ENCODE data around the gene DSTN. TPM values are rescaled to one million over a fixed set of nuclear protein-coding genes. Genes with fewer than 3 reads are reported as not detected.

Gene DSTN
- total and polyA plus RNA-seq, 4 donors = 1,041 to 5,298 (median 2,110) TPM

DNA sequence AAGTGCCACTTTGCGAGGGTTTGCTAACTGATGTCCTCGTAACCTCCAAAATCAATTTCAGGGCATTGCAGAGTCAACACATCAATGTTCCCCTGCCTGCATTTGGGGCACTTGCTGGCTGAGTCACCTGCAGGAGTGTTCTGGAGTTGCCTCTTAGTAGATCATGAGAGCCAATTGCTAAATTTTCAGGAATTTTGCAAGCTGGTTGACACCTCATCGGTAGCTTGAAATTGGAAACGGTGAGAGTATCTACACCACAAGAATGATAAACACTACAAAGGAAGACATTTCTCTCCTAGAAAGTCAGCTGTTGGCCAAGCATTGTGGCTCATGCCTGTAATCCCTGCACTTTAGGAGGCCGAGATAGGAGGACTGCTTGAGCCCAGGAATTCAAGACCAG lies 27.9 kb upstream of the DSTN start:
- Histone ChIP-seq H3K27ac (ENCODE audit: low read depth in 1 of 2, low read length in 2 of 2) (peak overlapping the region in 1 of 2 donors; percentile 91), H3K4me1 (ENCODE audit: control insufficient read depth in 1 of 2, insufficient read depth in 2 of 2, low read length in 2 of 2) (peaks cover 1 to 6% of the 10 kb centered on the region in 2 donors), H3K4me3 (ENCODE audit: low read length in 2 of 2) (no peak overlapping the region), H3K36me3 (ENCODE audit: control insufficient read depth in 1 of 2, insufficient read depth in 2 of 2, low read length in 1 of 2) (no peaks in the 10 kb centered on the region), H3K9me3 (ENCODE audit: control insufficient read depth, low read length) (no peaks in the 10 kb centered on the region), H3K27me3 (ENCODE audit: control insufficient read depth in 1 of 2, insufficient read depth in 2 of 2, low read length in 1 of 2) (no peaks in the 10 kb centered on the region)
- DNase-seq (no peak), ATAC-seq (ENCODE audit: low FRiP score) (peak; percentile 2)
- WGBS, 2 donors = 67% methylated on average over 5 of the region's 5 CpGs
- intact Hi-C loops (cut with DNase I) = loop anchor here in 1 of 2 donors (2.0 kb wide), 1 partner anchor 29 kb away; the partner anchor contains the start of gene DSTN

DNA sequence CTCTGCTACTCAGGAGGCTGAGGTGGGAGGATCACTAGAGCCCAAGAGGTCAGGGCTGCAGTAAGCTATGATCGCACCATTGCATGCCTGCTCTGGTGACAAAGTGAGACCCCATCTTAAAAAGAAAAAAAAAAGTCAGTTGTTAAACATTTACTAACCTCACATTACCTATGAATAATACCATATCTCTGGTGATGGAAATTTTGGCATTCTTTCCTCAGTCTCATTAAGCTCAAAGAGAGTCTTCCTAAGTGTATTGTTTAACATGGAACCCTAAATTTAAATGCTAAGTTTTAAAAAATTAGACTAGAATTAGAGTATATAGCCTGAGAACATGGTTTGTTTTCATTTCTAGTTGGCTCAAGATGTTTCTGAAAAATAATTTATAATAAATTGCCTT lies 27.4 kb upstream of the DSTN start:
- H3K27ac ChIP-seq (ENCODE audit: low read depth in 1 of 2, low read length in 2 of 2) = peak overlapping the region in 1 of 2 donors; percentile 91
- DNase-seq = no peak
- H3K4me1 ChIP-seq (ENCODE audit: control insufficient read depth in 1 of 2, insufficient read depth in 2 of 2, low read length in 2 of 2) = peaks cover 3 to 6% of the 10 kb centered on the region in 2 donors
- no peaks in the 10 kb centered on the region for H3K36me3 ChIP-seq (ENCODE audit: control insufficient read depth in 1 of 2, insufficient read depth in 2 of 2, low read length in 1 of 2)
- H3K9me3 ChIP-seq (ENCODE audit: control insufficient read depth, low read length) = no peaks in the 10 kb centered on the region
- intact Hi-C loops (cut with DNase I) = loop anchor here in 1 of 2 donors (2.0 kb wide), 1 partner anchor 28 kb away; the partner anchor contains the start of gene DSTN
- no peaks in the 10 kb centered on the region for H3K27me3 ChIP-seq (ENCODE audit: control insufficient read depth in 1 of 2, insufficient read depth in 2 of 2, low read length in 1 of 2)
- no peak overlapping the region for H3K4me3 ChIP-seq (ENCODE audit: low read length in 2 of 2)
- WGBS, 2 donors = 29 to 55% methylated on average over 1 of the region's 1 CpG
- peak; percentile 1 for ATAC-seq (ENCODE audit: low FRiP score)

DNA sequence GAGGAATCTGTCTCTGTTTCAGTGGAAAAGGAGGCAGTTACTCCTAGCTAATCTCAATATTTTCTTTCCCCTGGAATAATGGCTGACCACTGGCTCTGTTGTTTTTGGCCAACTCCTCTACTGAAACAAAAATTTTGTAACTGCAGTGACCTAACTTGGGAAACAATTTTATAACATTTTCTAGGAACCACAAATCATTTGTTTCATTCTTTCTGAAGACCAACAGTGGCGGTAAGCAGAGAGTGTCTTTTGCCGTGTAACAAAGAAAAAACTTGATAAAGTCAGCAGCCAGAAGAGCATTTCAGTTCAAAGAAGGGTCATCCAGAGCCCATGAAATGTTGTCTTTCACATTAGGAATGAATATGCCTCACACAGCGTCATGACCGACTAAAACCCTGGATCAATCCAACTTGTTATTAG lies 26.9 kb upstream of the DSTN start:
- WGBS, 2 donors = 2 to 10% methylated on average over 4 of the region's 4 CpGs
- peak; percentile 89 for ATAC-seq (ENCODE audit: low FRiP score)
- H3K4me3 ChIP-seq (ENCODE audit: low read length in 2 of 2) = peak overlapping the region in 1 of 2 donors; percentile 39
- H3K27ac ChIP-seq (ENCODE audit: low read depth in 1 of 2, low read length in 2 of 2) = peak overlapping the region; percentile 85 to 98
- H3K4me1 ChIP-seq (ENCODE audit: control insufficient read depth in 1 of 2, insufficient read depth in 2 of 2, low read length in 2 of 2) = peaks cover 3 to 6% of the 10 kb centered on the region in 2 donors
- no peak for DNase-seq
- no peaks in the 10 kb centered on the region for H3K27me3 ChIP-seq (ENCODE audit: control insufficient read depth in 1 of 2, insufficient read depth in 2 of 2, low read length in 1 of 2)
- no peaks in the 10 kb centered on the region for H3K36me3 ChIP-seq (ENCODE audit: control insufficient read depth in 1 of 2, insufficient read depth in 2 of 2, low read length in 1 of 2)
- intact Hi-C loops (cut with DNase I) = loop anchor here in 1 of 2 donors (2.0 kb wide), 1 partner anchor 28 kb away; the partner anchor contains the start of gene DSTN
- no peaks in the 10 kb centered on the region for H3K9me3 ChIP-seq (ENCODE audit: control insufficient read depth, low read length)

DNA sequence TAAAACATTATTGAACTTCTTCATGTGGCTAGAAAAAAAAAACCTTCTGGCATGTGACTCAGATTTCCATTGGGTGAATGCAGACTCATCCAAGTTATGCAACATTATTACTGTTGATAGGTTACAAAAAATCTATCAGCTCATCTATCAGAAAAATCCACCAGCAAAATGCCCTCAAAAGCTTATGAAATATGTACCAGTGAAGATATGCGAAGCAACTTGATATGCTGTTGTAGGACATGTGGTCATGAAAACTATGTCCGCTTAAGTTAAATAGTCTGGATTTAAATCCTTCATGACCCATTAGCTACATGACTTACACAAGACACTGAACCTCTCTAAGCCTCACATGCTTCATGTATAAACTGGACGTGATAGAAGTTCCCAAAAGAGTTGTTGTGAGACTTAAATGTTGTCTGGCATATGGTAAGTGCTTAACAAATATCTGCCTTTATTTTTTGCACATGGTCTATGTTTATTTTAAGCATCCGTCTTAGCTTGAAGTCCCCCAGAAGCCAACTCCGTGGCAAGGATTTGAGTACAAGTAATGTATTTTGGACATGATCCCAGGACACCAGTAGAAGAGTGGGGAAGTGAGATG lies 26.2 kb upstream of the DSTN start:
- peak overlapping the region; percentile 37 to 98 for H3K27ac ChIP-seq (ENCODE audit: low read depth in 1 of 2, low read length in 2 of 2)
- ATAC-seq (ENCODE audit: low FRiP score) = peak; percentile 55

DNA sequence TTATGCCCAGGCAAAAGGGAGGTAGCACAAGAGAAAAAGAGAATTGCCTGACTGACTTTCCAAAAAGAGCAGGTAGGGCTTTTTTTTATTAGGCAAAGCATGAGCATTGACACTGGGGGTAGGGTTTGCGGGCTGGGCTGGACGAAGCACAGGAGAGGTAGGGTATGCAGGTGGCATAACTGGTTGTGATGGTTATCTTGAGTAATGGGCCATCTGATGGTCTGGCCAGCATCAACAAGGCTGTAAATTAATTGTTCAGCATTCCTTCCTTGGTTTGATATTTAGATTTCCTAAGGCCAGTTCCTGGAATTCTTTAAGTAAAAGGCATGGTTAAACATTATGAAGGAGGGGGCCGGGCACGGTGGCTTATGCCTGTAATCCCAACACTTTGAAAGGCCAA lies 24.7 kb upstream of the DSTN start:
- no peaks in the 10 kb centered on the region for H3K9me3 ChIP-seq (ENCODE audit: control insufficient read depth, low read length)
- H3K27me3 ChIP-seq (ENCODE audit: control insufficient read depth in 1 of 2, insufficient read depth in 2 of 2, low read length in 1 of 2) = no peaks in the 10 kb centered on the region
- H3K36me3 ChIP-seq (ENCODE audit: control insufficient read depth in 1 of 2, insufficient read depth in 2 of 2, low read length in 1 of 2) = no peaks in the 10 kb centered on the region
- peaks cover 3 to 4% of the 10 kb centered on the region in 2 donors for H3K4me1 ChIP-seq (ENCODE audit: control insufficient read depth in 1 of 2, insufficient read depth in 2 of 2, low read length in 2 of 2)
- 93 to 95% methylated on average over 4 of the region's 4 CpGs for WGBS, 2 donors
- ATAC-seq (ENCODE audit: low FRiP score) (no peak), DNase-seq (no peak)
- H3K27ac ChIP-seq (ENCODE audit: low read depth in 1 of 2, low read length in 2 of 2) = peak overlapping the region in 1 of 2 donors; percentile 18
- intact Hi-C loops (cut with DNase I) = no loop called here
- no peak overlapping the region for H3K4me3 ChIP-seq (ENCODE audit: low read length in 2 of 2)

More for the DNA sequence above, 26.2 kb upstream of the DSTN start:
- Histone ChIP-seq H3K36me3 (ENCODE audit: control insufficient read depth in 1 of 2, insufficient read depth in 2 of 2, low read length in 1 of 2) (no peaks in the 10 kb centered on the region), H3K4me1 (ENCODE audit: control insufficient read depth in 1 of 2, insufficient read depth in 2 of 2, low read length in 2 of 2) (peaks cover 3 to 5% of the 10 kb centered on the region in 2 donors), H3K27me3 (ENCODE audit: control insufficient read depth in 1 of 2, insufficient read depth in 2 of 2, low read length in 1 of 2) (no peaks in the 10 kb centered on the region), H3K4me3 (ENCODE audit: low read length in 2 of 2) (no peak overlapping the region), H3K9me3 (ENCODE audit: control insufficient read depth, low read length) (no peaks in the 10 kb centered on the region)
- no peak for DNase-seq
- WGBS, 2 donors = 36 to 45% methylated on average over 5 of the region's 5 CpGs
- intact Hi-C loops (cut with DNase I) = loop anchor here in 1 of 2 donors (2.0 kb wide), 1 partner anchor 27 kb away; the partner anchor contains the start of gene DSTN

DNA sequence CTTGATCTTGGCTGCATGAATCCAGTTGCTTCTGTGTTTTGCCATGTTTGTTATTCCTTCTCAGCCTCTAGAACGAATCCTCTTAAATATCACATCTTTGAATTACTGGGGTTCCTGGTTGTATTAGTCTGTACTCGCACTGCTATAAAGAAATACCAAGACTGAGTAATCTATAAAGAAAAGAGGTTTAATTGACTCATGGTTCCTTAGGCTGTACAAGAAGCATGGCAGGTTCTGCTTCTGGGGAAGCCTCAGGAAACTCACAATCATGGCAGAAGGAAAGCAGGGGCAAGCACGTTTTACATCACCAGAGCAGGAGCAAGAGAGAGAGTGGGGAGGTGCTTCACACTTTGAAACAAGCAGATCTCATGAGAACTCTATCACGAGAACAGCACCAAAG lies 20.7 kb upstream of the DSTN start:
- peak overlapping the region in 1 of 2 donors; percentile 67 for H3K27ac ChIP-seq (ENCODE audit: low read depth in 1 of 2, low read length in 2 of 2)
- H3K9me3 ChIP-seq (ENCODE audit: control insufficient read depth, low read length) = no peaks in the 10 kb centered on the region
- H3K36me3 ChIP-seq (ENCODE audit: control insufficient read depth in 1 of 2, insufficient read depth in 2 of 2, low read length in 1 of 2) = no peaks in the 10 kb centered on the region
- WGBS, 2 donors = 62 to 63% methylated on average over 4 of the region's 4 CpGs
- H3K4me1 ChIP-seq (ENCODE audit: control insufficient read depth in 1 of 2, insufficient read depth in 2 of 2, low read length in 2 of 2) = peaks cover 3 to 5% of the 10 kb centered on the region in 2 donors
- ATAC-seq (ENCODE audit: low FRiP score) (no peak), DNase-seq (no peak)
- H3K4me3 ChIP-seq (ENCODE audit: low read length in 2 of 2) = no peak overlapping the region
- H3K27me3 ChIP-seq (ENCODE audit: control insufficient read depth in 1 of 2, insufficient read depth in 2 of 2, low read length in 1 of 2) = no peaks in the 10 kb centered on the region
- intact Hi-C loops (cut with DNase I) = no loop called here

DNA sequence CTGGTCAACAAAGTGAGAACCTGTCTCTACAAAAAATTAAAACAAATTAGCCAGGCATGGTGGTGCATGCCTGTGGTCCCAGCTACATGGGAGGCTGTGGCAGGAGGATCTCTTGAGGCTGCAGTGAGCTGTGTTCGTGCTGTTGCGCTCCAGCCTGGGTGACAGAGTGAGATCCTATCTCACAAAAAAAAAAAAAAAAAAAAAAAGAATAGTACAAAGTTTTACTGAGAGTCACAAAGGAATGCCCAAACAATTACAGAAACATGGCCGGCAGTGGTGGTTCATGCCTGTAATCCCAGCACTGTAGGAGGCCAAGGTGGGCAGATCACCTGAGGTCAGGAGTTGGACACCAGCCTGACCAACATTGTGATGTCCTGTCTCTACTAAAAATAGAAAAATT lies 14.8 kb upstream of the DSTN start:
- H3K4me3 ChIP-seq (ENCODE audit: low read length in 2 of 2) = no peak overlapping the region
- 95 to 98% methylated on average over 3 of the region's 3 CpGs for WGBS, 2 donors
- no peaks in the 10 kb centered on the region for H3K9me3 ChIP-seq (ENCODE audit: control insufficient read depth, low read length)
- ATAC-seq (ENCODE audit: low FRiP score) (no peak), DNase-seq (no peak)
- peak overlapping the region; percentile 9 to 70 for H3K27ac ChIP-seq (ENCODE audit: low read depth in 1 of 2, low read length in 2 of 2)
- no peaks in the 10 kb centered on the region for H3K36me3 ChIP-seq (ENCODE audit: control insufficient read depth in 1 of 2, insufficient read depth in 2 of 2, low read length in 1 of 2)
- peaks cover 10 to 23% of the 10 kb centered on the region in 2 donors for H3K4me1 ChIP-seq (ENCODE audit: control insufficient read depth in 1 of 2, insufficient read depth in 2 of 2, low read length in 2 of 2)
- no peaks in the 10 kb centered on the region for H3K27me3 ChIP-seq (ENCODE audit: control insufficient read depth in 1 of 2, insufficient read depth in 2 of 2, low read length in 1 of 2)
- intact Hi-C loops (cut with DNase I) = no loop called here

DNA sequence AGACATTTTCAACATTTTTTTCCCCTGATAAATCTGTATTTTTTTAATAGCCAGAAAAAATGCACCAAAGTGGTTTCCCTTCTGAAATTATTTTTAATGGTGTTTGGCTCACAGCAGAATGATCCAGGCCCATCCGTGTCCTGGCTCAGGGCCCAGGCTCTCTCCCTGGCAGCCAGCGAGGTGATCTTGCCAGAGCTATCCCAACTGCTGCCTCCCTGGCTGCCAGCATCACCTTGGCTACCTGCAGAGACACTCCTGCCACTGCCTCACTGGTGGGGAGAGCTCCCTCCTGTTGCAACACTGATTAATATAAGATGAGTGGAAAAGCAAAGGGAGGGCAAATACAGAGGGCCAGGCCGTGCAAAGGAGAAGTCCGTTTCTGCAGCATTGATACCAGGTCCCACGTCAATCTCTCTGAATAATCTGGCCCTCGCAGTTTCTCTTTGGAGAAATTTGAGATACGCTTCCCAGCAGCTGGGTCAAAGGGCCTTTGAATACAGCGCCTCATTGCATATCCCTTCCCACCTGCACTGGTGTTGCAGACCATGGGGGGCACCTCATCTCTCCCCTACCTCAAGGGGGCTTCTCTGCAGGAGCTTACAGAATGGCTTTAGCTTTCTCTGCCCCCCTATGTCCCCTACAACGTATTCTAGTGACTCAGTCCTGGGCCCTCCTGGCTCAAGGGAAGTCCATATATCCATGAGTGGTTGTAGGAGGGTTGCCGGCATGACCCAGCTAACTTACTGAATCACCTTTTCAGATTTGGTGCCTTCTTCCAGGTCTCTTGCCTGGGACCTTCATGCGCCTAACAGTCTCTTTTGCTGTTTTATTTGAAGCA lies 12.8 kb upstream of the DSTN start:
- Histone ChIP-seq H3K36me3 (ENCODE audit: control insufficient read depth in 1 of 2, insufficient read depth in 2 of 2, low read length in 1 of 2) (no peaks in the 10 kb centered on the region), H3K9me3 (ENCODE audit: control insufficient read depth, low read length) (no peaks in the 10 kb centered on the region), H3K4me3 (ENCODE audit: low read length in 2 of 2) (no peak overlapping the region), H3K4me1 (ENCODE audit: control insufficient read depth in 1 of 2, insufficient read depth in 2 of 2, low read length in 2 of 2) (peaks cover 10 to 26% of the 10 kb centered on the region in 2 donors), H3K27me3 (ENCODE audit: control insufficient read depth in 1 of 2, insufficient read depth in 2 of 2, low read length in 1 of 2) (no peaks in the 10 kb centered on the region), H3K27ac (ENCODE audit: low read depth in 1 of 2, low read length in 2 of 2) (peak overlapping the region; percentile 85 to 98)
- DNase-seq = peak; percentile 78 to 88
- peak; percentile 44 for ATAC-seq (ENCODE audit: low FRiP score)
- intact Hi-C loops (cut with DNase I) = no loop called here
- 32 to 33% methylated on average over 11 of the region's 11 CpGs for WGBS, 2 donors

Measured in aorta (tissue), 5 donors.